GM19035 (cell line): Measurements from ENCODE around the gene TAX1BP3.
A peak's percentile ranks its signal among the peaks of the same experiment; 100 is the strongest.

Experiments used
- ATAC-seq: cut with Tn5 transposase; IDR thresholded peaks from one replicate; pipeline ENCODE4 v1.9.1; 2021; ENCODE audit not compliant: unreplicated experiment

The TAX1BP3 gene

DNA sequence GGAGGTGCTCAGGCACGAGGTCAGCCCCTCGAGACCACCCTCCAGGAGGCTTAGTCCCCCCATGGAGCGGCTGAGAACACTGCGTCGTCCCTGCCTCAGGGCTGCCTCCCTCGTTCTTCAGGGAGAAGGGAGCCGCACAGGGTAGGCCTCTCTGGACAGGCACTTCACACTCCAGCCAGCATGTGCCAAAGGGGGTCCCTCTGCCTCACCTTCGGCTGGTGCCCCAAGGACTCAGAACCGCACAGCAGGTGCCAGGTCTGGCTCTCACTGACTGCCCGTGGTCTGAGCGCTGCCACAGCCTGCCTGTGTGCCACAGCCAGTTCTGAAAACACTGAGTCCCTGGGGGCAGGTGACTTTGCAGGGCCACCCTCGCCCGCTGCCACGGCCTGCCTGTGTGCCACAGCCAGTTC, 20.5 kb upstream of the TAX1BP3 start:
- no peak for ATAC-seq

GRCh38 chr17:3688027-3688553, 19.7 kb upstream of the TAX1BP3 start:
- ATAC-seq = no peak

GRCh38 chr17:3685174-3685573, 16.8 kb upstream of the TAX1BP3 start:
- ATAC-seq = no peak

DNA sequence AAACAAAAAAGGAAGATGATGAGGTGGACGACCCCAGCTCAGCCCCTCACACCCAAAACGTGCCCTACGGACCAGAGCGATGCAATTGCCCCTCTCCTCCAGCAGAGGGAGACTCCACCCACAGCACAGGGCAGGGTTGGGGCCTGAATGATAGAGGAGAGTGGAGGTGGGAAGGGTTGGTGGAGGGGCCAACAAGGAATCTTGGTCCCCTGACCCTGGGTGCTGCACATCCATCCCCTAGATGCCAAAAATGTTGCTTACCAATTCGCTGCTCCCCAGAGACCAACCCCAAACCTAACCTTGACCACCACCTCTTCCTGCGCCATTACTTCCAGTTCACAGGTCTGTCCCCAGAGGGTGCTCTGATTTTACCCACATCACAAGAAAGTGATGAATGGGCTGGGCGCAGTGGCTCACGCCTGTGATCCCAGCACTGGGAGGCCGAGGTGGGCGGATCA, 14.7 kb upstream of the TAX1BP3 start:
- ATAC-seq = no peak

GRCh38 chr17:3682033-3682432, 13.7 kb upstream of the TAX1BP3 start:
- ATAC-seq = no peak

GRCh38 chr17:3681565-3681964, 13.2 kb upstream of the TAX1BP3 start:
- no peak for ATAC-seq

DNA sequence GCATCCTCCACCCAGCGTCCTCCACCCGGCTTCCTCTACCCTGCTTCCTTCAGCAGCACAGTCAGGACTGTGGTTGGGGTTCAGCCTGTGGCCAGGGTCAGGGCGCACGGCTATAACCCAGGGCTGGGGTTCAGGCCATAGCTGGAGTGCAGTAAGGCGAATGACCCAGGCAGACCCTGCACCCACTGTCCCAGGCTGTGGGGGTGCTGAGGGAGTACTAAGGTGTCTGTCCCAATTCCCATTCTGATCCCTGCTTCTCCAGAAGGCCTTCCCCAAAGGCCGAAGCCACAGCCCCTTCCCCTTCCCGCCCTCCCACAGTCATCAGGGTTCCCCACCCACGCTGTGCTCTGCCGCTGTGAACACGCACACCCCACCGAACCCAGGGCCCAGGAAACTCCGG, 12.7 kb upstream of the TAX1BP3 start:
- ATAC-seq = no peak

DNA sequence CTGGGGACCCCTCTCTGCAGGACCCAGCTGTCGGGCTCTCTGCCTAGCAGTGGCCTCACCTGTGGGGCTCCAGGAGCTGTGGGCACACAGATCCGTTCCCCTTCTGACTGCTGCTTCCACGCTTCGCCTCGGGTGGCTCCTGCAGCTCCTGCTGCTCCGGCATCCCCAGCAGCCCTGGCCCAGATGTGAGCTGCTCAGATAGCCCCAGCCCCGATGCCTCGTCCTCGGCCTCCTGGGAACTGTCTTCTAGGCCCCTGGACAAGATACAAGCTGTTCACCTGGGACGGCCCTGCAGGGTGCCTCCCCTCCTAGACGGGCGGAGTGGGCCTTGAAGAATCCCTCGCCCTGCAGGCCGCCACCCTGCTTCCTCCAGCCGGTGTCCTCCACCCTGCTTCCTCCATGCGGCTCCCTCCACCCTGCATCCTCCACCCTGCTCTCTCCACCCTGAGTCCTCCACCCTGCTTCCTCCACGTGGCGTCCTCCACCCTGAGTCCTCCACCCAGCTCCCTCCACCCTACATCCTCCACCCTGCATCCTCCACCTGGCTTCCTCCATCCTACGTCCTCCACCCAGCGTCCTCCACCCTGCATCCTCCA, 11.3 kb upstream of the TAX1BP3 start:
- ATAC-seq = no peak

- no peak for ATAC-seq
Observed at GRCh38 chr17:3678821-3679530, 10.6 kb upstream of the TAX1BP3 start.

GRCh38 chr17:3678095-3678820, 9.9 kb upstream of the TAX1BP3 start:
- no peak for ATAC-seq

DNA sequence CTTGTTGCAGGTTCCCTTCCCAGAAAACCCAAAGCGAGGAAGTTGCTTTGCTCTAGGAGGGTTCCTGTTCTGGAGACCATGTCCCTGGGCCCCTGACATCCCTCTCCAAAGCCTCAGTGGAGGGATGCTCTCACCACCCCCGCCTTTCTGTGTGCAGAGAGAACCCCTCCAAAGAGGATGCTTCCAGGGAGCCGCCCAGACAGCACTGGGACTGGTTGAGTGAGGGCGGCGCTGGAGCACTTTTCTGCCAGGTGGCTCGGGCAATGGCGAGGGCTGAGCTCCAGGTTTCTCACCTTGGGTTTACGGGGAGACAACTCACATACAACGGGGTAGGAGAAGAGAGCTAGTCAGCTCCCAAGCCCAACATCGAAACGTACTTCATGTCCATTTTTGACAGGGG, 7.5 kb upstream of the TAX1BP3 start:
- no peak for ATAC-seq

GRCh38 chr17:3672571-3672970, 4.2 kb upstream of the TAX1BP3 start:
- no peak for ATAC-seq

GRCh38 chr17:3669548-3669947, 1.2 kb upstream of the TAX1BP3 start:
- no peak for ATAC-seq

GRCh38 chr17:3669085-3669347, 638 bp upstream of the TAX1BP3 start:
- ATAC-seq = no peak

- ATAC-seq = peak; percentile 10
Observed at GRCh38 chr17:3667366-3668278, 756 bp downstream of the TAX1BP3 start.

GRCh38 chr17:3666516-3666915, 1.9 kb downstream of the TAX1BP3 start:
- no peak for ATAC-seq

- ATAC-seq = no peak
Observed at GRCh38 chr17:3665834-3666233, 2.5 kb downstream of the TAX1BP3 start.

- ATAC-seq = no peak
Observed at GRCh38 chr17:3663102-3664011, 5.0 kb downstream of the TAX1BP3 start.

- ATAC-seq = no peak
Observed at GRCh38 chr17:3660311-3660891, 8.0 kb downstream of the TAX1BP3 start.
